ENCODE results near the gene FAM171A1. TPM values are rescaled to one million over a fixed set of nuclear protein-coding genes. Genes with fewer than 3 reads are reported as not detected.
A peak's percentile ranks its signal among the peaks of the same experiment; 100 is the strongest.

Gene FAM171A1
- total and polyA plus RNA-seq, 2 donors (not counting 1 experiment from before 2014, with no cell fraction given): 8.8 to 10.3 TPM

GRCh38 chr10:15295537-15296325 is 75.4 kb downstream of the FAM171A1 start:
- no peak overlapping the region for H2AFZ ChIP-seq (ENCODE audit: low read length)
- TF ChIP-seq EZH2 (IDR thresholded peaks at IDR 0.05; ENCODE audit: low read length, missing control alignments): no peak
- TF ChIP-seq, protein P1, sequence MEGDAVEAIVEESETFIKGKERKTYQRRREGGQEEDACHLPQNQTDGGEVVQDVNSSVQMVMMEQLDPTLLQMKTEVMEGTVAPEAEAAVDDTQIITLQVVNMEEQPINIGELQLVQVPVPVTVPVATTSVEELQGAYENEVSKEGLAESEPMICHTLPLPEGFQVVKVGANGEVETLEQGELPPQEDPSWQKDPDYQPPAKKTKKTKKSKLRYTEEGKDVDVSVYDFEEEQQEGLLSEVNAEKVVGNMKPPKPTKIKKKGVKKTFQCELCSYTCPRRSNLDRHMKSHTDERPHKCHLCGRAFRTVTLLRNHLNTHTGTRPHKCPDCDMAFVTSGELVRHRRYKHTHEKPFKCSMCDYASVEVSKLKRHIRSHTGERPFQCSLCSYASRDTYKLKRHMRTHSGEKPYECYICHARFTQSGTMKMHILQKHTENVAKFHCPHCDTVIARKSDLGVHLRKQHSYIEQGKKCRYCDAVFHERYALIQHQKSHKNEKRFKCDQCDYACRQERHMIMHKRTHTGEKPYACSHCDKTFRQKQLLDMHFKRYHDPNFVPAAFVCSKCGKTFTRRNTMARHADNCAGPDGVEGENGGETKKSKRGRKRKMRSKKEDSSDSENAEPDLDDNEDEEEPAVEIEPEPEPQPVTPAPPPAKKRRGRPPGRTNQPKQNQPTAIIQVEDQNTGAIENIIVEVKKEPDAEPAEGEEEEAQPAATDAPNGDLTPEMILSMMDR (conservative IDR thresholded peaks at IDR 0.05 in 1 of 2, IDR thresholded peaks at IDR 0.05 in 1 of 2; ENCODE audit: low read depth in 1 of 2, low read length in 2 of 2): no peak
- no peaks in the 10 kb centered on the region for H3K27me3 ChIP-seq (ENCODE audit: control insufficient read depth, insufficient read depth, low read length)
- no peak overlapping the region for H3K4me2 ChIP-seq (ENCODE audit: extremely low read depth, insufficient read depth, low read length)
- H3K27ac ChIP-seq (ENCODE audit: insufficient read depth, low read length): no peak overlapping the region
- H3K9me3 ChIP-seq (ENCODE audit: control insufficient read depth, insufficient read depth, low read depth, low read length): no peaks in the 10 kb centered on the region
- H3K9ac ChIP-seq (ENCODE audit: insufficient read depth, low read length): no peak overlapping the region
- no peak for DNase-seq (ENCODE audit: low read depth in 2 of 2)
- H3K79me2 ChIP-seq (ENCODE audit: control insufficient read depth, insufficient read depth, low read length): no peaks in the 10 kb centered on the region
- no peak overlapping the region for H3K4me3 ChIP-seq (replicated peaks in 1 of 4; ENCODE audit: control extremely low read depth in 1 of 4, insufficient read depth in 1 of 4, low read depth in 3 of 4, low read length in 4 of 4)
- H3K36me3 ChIP-seq (ENCODE audit: control insufficient read depth, insufficient read depth, low read length): no peaks in the 10 kb centered on the region
- no peaks in the 10 kb centered on the region for H4K20me1 ChIP-seq (ENCODE audit: control insufficient read depth, extremely low read depth, insufficient read depth, low read length)
- no peaks in the 10 kb centered on the region for H3K4me1 ChIP-seq (ENCODE audit: control insufficient read depth, extremely low read depth, insufficient read depth, low read length)

DNA sequence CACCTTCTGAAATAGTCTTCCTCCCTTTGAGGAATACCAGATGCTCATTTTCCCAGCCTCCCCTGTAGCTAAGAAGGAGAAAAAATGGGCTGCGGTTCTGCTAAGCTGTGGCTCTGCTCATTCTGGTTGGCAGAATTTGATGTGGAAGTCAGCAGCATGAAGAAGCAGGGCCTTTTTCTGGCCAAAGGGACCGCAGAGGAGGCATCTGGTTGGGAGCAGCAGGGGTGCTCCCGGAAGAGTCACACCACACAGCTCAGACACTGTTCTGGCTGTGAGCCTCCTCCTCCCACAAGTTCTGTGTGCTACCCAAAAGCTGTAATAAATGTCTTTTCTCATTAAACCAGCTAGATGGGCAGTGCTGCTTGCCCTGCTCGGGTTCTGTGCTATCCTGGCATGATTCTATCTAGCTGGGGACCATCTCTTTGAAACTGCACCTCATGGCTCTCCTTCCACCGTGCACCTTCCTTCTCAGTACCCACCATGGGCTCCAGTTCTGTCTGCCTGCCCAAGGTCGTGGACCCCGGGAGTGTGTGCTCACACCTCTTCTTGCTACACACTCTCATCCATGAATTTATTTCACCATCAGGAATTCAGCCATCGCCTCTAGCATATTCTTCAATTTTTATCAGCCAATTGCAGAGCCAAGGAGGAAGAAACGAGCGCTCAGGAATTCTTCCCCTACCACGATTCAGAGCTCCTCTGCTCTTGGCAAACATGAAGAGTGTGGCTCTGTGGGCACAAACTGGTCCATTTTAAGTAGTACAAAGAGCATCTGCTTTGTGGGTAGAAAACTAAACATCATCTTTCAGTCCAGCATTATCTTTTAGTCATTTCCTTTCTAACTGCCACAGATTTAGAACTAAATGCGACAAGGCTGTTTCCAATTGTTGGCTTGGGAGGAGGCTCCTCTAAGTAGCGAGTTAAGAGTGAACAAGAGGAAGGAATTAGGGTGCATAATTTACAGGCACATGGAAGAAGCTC is 76.9 kb downstream of the FAM171A1 start:
- no peaks in the 10 kb centered on the region for H3K9me3 ChIP-seq (ENCODE audit: control insufficient read depth, insufficient read depth, low read depth, low read length)
- H3K36me3 ChIP-seq (ENCODE audit: control insufficient read depth, insufficient read depth, low read length): no peaks in the 10 kb centered on the region
- DNase-seq (ENCODE audit: low read depth in 2 of 2): peak in 1 of 2 donors; percentile 43
- peak overlapping the region; percentile 14 for H2AFZ ChIP-seq (ENCODE audit: low read length)
- H3K27me3 ChIP-seq (ENCODE audit: control insufficient read depth, insufficient read depth, low read length): no peaks in the 10 kb centered on the region
- H3K4me3 ChIP-seq (replicated peaks in 1 of 4; ENCODE audit: control extremely low read depth in 1 of 4, insufficient read depth in 1 of 4, low read depth in 3 of 4, low read length in 4 of 4): no peak overlapping the region
- H3K4me2 ChIP-seq (ENCODE audit: extremely low read depth, insufficient read depth, low read length): peak overlapping the region; percentile 25
- H3K79me2 ChIP-seq (ENCODE audit: control insufficient read depth, insufficient read depth, low read length): no peaks in the 10 kb centered on the region
- H4K20me1 ChIP-seq (ENCODE audit: control insufficient read depth, extremely low read depth, insufficient read depth, low read length): no peaks in the 10 kb centered on the region
- no peak for TF ChIP-seq EZH2 (IDR thresholded peaks at IDR 0.05; ENCODE audit: low read length, missing control alignments)
- TF ChIP-seq, protein P1 (conservative IDR thresholded peaks at IDR 0.05 in 1 of 2, IDR thresholded peaks at IDR 0.05 in 1 of 2; ENCODE audit: low read depth in 1 of 2, low read length in 2 of 2): no peak
- H3K27ac ChIP-seq (ENCODE audit: insufficient read depth, low read length): no peak overlapping the region
- no peaks in the 10 kb centered on the region for H3K4me1 ChIP-seq (ENCODE audit: control insufficient read depth, extremely low read depth, insufficient read depth, low read length)
- H3K9ac ChIP-seq (ENCODE audit: insufficient read depth, low read length): no peak overlapping the region

DNA sequence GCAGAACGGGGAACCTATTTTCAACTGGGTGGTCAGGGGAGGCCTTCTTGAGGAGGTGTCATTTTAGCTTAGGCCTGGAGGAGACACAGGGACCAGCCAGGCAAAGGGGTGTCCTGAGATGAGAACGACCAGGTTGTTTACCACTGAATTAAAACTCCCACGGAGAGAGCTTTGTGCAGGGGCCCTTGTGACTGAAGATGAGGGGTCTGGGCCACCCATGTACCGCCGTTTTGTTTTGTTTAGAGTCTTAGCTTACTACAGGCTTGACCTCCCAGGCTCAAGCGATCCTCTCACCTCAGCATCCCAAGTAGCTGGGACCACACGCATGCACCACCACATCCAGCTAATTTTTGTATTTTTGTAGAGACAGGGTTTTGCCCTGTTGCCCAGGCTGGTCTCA is 80.4 kb downstream of the FAM171A1 start:
- Histone ChIP-seq H3K4me1 (ENCODE audit: control insufficient read depth, extremely low read depth, insufficient read depth, low read length) (no peaks in the 10 kb centered on the region), H3K27ac (ENCODE audit: insufficient read depth, low read length) (no peak overlapping the region), H3K27me3 (ENCODE audit: control insufficient read depth, insufficient read depth, low read length) (no peaks in the 10 kb centered on the region), H2AFZ (ENCODE audit: low read length) (no peak overlapping the region), H3K4me2 (ENCODE audit: extremely low read depth, insufficient read depth, low read length) (no peak overlapping the region), H4K20me1 (ENCODE audit: control insufficient read depth, extremely low read depth, insufficient read depth, low read length) (no peaks in the 10 kb centered on the region), H3K9me3 (ENCODE audit: control insufficient read depth, insufficient read depth, low read depth, low read length) (no peaks in the 10 kb centered on the region), H3K79me2 (ENCODE audit: control insufficient read depth, insufficient read depth, low read length) (no peaks in the 10 kb centered on the region), H3K36me3 (ENCODE audit: control insufficient read depth, insufficient read depth, low read length) (no peaks in the 10 kb centered on the region), H3K9ac (ENCODE audit: insufficient read depth, low read length) (no peak overlapping the region), H3K4me3 (replicated peaks in 1 of 4; ENCODE audit: control extremely low read depth in 1 of 4, insufficient read depth in 1 of 4, low read depth in 3 of 4, low read length in 4 of 4) (no peak overlapping the region)
- DNase-seq (ENCODE audit: low read depth in 2 of 2): no peak
- TF ChIP-seq EZH2 (IDR thresholded peaks at IDR 0.05; ENCODE audit: low read length, missing control alignments): no peak
- TF ChIP-seq, protein P1 (conservative IDR thresholded peaks at IDR 0.05 in 1 of 2, IDR thresholded peaks at IDR 0.05 in 1 of 2; ENCODE audit: low read depth in 1 of 2, low read length in 2 of 2): no peak

Measured in fibroblast of lung (primary cell).